ENCODE data around the gene ELF1.
A peak's percentile ranks its signal among the peaks of the same experiment; 100 is the strongest.
"Not testable (repeated sequence)": the region's sequence is repeated elsewhere in the genome, so short reads cannot be mapped to it uniquely, and the experiment has no call there.

The ELF1 gene

DNA sequence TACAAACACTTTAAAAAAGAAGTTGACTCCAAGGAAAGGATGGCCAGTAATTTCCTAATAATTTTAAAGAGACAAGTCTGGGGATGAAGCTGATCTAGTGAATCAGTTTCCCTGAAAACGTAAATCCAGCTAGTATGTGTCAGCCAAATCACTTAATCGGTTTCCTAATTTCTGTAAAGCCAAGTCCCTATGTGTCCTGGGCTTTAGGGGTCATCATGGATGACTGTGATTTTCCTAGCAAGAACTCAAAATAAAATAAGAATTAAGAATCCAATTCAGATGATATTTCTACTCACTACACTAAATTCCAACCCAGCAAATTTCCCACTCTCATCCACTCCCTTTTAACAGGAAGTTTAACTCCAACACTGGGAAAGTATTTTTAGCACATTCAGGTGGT is 35.9 kb downstream of the ELF1 start:
- no peak for DNase-seq (ENCODE audit: low read depth in 1 of 2, low spot score in 1 of 2)

DNA sequence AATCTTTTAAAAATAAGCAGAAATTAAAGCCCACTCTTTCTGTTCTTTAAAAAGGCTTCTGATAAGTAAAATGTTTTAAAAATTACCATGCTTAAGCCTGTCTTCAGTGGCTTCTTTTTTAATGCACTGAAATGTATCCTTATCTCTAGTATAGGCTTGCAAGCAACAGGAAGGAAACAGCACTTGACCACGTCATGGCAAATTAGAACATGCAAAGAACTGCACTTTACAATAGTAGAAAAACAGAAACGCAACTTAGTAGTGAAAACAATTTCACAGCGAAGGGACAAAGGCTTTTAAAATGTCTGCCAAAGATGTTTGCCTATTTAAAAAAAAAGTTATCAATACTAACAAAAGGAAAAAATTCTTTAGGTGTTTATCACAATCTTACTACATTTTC is 36.3 kb downstream of the ELF1 start:
- peak in 1 of 2 donors; percentile 65 for DNase-seq (ENCODE audit: low read depth in 1 of 2, low spot score in 1 of 2)

DNA sequence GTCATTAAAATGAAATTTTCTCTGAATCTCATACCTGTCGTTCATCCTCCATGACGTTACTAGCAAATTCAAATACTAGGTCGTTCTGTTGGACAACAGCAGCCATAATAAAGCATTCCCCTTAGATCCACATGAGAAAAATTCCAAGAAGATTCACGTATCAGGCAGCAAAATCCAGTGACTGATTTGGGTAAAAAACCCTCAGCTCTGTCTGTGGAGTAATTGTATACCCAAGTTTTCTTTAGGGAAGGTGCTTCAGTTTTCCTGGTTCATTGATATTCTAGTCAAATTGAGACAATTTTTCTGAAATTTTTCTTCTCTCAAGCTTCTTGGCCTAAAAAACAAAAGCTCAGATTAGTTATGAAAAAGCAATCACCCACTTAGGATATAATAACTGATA is 37.2 kb downstream of the ELF1 start:
- DNase-seq (ENCODE audit: low read depth in 1 of 2, low spot score in 1 of 2): no peak

DNA sequence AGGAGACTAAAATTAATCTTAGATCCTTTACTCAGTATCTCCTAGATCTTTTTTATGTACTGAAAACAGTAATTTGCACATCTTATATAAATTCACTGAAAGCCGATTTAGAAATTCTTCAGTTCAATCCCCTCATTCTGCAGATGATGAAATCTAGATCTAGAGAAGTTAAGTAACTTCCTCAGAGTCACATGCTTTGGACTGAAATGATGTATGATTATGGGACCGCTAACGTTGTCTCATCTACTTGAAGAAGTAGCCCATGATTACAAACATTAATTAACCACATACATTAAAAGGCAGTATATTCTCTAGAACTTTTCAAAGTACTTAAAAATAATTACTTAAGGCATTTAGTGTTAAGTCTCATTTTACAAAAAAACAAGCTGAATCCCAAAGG is 37.8 kb downstream of the ELF1 start:
- no peak for DNase-seq (ENCODE audit: low read depth in 1 of 2, low spot score in 1 of 2)

DNA sequence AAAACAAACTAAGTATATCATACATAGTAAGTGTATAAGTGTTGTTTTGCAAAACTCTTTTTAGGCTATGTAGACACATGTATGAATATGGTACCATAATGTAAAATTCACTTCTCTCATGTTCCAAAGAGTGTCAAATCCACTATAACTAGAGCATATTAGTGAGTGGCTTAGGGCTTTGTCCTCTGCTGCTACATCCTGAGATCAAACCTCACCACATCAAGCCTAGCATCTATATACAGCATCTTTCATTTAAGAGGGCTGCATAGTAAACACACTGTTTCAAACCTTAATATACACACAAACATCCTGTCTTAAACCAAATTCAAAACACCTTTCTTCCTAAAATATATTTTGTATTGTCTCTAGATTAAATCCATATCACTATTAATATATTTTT is 38.7 kb downstream of the ELF1 start:
- no peak for DNase-seq (ENCODE audit: low read depth in 1 of 2, low spot score in 1 of 2)

DNA sequence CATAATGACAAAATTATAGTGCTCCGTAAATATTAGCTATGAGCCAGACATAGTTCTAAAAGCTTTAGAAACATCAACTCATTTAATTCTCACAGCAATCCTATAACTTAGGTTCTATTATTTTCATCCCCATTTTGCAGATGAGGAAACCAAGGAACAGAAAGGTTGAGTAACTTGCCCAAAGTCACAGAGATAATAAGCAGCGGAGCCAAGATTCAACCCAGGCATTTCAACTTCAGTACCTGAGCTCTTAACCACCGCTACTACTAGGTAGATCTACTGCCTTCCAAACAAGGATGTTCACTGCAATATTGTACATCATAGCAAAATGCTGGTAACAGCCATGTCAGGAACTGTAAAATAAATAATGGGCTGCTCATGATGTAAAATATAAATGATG is 39.9 kb downstream of the ELF1 start:
- DNase-seq (ENCODE audit: low read depth in 1 of 2, low spot score in 1 of 2): no peak

DNA sequence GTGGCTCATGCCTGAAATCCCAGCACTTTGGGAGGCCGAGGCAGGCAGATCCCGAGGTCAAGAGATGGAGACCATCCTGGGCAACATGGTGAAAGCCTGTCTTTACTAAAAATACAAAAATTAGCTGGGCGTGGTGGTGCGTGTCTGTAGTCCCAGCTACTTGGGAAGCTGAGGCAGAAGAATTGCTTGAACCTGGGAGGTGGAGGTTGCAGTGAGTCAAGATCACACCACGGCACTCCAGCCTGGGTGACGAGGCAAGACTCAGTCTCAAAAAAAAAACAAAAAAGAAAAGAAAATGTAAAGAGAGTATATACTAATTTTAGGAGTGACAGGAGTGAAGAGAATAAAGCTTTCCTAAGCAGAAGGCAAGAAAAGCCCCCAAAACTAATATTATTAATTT is 41.0 kb downstream of the ELF1 start:
- DNase-seq (ENCODE audit: low read depth in 1 of 2, low spot score in 1 of 2): not testable (repeated sequence)

DNA sequence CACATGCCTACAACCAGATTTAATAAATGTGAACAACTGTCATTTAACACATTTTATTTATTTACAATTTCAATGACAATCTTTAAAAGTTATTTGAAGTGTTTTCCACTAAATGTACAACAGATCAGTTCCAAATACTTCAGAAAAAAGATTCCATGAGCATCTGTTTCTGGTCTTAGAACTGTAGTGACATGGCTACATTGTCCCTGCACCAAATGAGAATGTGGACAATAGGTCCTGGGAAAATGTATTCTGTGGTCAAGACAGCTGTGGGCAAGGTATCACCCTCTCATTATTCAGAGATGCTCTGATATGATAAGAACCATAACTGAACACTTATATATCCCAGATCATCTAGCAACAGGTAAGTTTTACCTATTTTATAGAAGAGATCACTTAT is 43.7 kb downstream of the ELF1 start:
- DNase-seq (ENCODE audit: low read depth in 1 of 2, low spot score in 1 of 2): no peak

DNA sequence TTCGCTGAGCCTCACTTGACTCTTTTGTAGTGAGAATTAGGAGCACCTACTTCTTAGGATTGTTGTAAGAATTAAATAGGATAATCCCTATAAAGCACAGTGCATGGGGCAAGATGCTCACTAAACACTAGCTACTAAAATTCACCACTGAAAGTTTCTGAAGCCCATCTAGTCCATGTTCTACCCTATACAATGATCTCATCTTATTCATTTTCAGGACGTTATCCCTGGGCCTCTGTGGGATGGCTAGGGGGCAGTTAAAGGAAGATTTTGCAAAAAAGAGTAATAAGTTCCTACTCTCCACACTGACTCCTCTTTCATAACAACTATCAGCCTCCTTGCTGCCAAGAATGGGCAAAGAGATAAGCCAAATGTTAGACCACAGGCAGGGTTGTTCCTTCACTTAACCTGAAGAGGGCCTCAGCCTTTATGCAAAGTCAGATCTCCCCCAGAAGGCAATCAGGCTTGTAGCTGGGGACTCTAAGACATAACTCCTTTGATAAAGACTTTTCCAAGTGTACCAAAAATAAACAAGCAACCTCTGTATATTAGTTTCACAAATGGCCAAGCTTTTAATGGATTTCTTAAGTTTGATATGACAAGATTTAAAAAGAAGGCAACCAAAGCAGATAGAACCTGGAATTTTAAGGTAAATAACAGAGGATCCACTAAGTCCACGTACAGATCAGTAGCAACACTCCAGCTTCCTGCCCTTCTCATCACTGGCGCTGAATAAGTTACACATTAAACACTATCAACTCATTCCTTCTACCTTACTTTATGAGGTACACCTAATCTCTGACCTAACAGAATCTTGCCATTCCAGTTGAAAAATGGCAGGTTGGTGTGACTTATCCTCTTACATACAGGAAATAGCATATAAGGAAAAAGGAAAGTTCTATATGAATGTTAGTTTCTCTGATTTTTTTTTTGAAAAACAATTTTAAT is 44.4 kb downstream of the ELF1 start:
- peak in 1 of 2 donors; percentile 33 for DNase-seq (ENCODE audit: low read depth in 1 of 2, low spot score in 1 of 2)

DNA sequence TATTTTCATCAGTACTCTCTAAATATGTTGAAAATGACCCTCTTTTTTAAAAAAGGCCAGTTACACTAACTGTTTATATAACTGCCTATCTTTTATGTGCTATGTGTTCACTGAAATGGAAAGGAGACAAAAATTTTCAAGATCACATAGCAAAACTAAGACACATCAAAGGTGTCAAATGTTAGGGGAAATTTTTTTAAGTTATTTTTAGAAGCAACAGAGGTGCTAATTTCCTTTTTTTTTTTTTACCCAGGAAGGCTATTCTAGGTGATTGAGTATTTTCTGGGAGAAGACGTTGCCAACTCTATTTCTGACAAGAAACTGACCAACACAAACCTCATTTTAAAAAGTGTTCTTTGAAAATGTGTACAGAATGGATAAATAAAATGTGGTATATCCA is 45.7 kb downstream of the ELF1 start:
- no peak for DNase-seq (ENCODE audit: low read depth in 1 of 2, low spot score in 1 of 2)

DNA sequence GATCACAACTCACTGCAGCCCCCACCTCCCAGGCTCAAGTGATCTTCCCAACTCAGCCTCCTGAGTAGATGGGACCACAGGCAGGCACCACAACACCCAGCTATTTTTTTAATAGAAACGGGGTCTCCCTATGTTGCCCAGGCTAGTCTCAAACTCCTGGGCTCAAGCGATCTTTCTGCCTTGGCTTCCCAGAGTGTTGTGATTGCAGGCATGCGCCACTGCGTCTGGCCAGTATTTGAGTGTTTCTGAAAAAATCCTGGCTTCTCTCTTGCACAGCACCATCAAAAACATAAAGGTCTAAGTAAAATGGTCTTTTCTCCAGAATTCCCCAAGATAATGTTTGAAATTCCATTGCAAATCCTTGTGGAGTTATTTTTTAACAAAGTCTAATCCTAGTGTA is 47.8 kb downstream of the ELF1 start:
- DNase-seq (ENCODE audit: low read depth in 1 of 2, low spot score in 1 of 2): no peak

DNA sequence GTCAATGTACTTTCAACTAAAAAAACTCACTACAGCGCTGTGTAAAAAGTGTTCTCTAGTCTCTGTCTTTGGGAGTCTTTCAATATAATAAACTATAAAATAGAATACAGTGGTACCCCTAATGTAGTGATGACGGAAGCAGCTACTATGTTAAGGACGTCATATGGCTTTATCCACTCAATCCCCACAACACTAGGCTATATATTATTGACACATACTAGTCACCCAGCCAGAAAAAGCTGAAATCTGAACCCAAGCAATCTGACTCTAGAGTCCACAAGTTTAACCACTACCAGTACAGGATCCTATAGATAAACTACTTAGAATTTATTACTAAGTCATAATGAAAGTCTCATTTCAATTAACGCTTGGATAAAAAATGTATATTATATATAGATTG is 48.3 kb downstream of the ELF1 start:
- no peak for DNase-seq (ENCODE audit: low read depth in 1 of 2, low spot score in 1 of 2)

DNA sequence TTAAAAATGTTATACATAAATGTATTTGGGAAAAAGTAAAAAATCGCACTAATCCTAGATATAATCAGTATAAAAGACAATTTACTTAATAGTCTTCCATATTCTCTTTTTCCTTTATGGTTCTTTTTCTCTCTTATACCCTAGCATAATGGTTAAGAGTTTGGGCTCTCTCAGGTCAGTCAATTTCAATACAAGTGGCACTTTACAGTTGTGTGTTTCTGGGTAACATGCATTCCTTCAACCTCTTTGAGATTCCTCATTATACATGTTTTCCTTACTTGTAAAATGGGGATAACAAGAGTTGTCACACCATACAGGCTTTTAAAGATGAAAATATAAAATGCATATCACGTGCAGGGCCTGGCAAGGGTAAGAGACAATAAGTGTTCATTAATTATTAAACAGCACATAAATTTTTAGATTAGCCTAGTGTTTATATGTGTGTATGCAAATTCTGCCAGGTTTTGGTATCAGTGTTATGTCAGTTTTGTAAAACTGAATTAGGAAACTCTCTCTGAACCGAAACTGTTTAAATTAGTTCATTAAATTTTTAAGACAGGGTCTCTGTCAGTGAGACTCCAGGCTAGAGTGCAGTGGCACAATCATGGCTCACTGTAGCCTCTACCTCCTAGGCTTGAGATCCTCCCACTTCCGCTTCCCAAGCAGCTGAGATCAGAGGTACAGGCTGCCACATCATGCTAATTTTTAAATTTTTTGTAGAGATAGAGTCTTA is 49.8 kb downstream of the ELF1 start:
- no peak for DNase-seq (ENCODE audit: low read depth in 1 of 2, low spot score in 1 of 2)

DNA sequence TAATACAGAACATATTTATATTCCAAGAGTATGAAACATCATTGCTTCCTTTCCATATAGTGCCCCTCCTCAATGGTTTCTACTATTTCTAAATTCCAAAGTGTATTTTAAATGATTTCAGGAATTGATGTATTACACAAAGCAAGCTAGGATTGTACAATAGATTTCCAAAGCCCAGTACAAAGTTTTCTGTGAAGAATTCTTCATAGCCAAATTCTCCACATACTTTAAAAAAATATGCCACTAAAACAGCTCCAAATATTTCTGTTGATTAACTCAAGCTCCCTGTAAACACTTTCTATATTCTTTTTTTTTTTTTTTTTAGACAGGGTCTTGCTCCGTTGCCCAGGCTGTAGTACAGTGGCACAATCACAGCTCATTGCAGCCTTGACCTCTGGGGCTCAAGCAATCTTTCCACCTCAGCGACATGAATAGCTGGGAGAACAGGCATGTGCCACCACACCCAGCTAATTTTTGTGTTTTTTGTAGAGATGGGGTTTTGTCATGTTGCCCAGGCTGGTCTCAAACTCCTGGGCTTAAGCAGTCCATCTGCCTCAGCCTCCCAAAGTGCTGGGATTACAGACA is 50.6 kb downstream of the ELF1 start:
- DNase-seq (ENCODE audit: low read depth in 1 of 2, low spot score in 1 of 2): no peak

DNA sequence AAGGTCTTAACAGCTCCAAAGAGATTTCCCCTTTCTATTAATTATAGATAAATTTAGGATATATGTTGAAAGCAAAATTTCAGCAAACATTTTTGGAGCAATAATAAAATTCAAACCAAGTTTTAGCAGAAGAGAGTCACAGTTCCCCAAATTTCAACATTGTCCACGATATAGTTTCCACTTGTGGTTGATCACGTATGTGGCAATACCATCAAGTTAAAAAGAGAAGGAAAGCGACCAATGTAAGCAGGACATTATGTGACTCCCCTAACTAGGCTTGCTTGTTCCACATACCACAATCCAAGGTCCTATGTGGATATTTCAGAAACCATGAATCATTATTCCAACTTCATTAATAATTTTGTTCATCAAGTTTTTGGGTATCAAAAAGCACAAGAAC is 52.8 kb downstream of the ELF1 start:
- DNase-seq (ENCODE audit: low read depth in 1 of 2, low spot score in 1 of 2): no peak

DNA sequence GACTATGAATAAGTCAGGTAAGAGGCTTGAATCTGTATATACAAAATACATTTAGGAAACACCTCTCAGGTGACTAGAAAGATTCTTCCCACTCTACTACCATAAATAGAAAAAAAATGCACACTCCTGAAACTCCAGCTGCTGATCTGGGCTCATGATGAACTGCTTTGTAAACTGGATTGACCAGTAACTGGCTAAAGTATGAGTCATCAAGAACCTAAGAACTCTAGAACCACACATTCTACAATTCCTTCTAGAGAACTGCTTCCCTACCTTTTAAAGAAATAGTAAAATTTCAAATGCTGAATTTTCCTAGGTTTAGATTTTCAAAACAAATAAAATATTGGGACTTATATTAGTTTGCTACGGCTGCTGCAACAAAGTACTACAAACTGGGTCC is 55.2 kb downstream of the ELF1 start:
- no peak for DNase-seq (ENCODE audit: low read depth in 1 of 2, low spot score in 1 of 2)

DNA sequence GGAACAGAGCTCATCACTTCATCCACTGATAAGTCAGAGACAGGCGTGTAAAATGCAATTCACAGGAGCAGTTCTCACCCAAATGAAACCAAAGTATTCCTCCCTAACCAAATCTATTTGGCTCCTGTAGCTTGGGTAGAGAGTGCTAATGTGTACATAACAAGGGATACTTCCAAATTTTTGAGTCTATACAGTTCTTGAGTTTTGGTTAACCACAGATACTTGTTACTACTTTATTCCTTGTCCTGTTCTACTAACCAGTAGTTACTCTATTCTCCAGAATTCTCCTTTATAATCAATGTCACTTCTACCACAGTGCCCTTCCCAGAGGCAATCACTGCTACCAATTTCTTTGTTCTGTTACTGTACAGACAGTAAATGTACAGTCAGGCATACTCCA is 57.3 kb downstream of the ELF1 start:
- DNase-seq (ENCODE audit: low read depth in 1 of 2, low spot score in 1 of 2): no peak

DNA sequence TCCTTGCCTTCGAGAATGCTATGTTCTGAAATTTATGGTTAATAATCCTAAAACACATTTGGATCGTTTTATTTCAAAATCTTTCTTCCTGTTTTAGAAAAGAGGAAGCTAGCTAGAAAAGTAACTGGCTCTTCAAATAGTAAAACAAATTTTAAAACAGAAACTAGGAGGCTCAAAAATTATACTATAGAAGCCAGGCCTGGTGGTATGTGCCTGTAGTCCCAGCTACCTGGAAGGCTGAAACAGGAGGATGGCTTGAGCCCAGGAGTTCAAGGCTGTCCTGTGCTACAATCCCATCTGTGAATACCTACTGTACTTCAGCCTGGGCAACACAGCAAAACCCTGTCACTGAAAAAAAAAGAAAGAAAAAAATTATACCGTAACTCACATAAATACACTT is 57.9 kb downstream of the ELF1 start:
- DNase-seq (ENCODE audit: low read depth in 1 of 2, low spot score in 1 of 2): no peak

DNA sequence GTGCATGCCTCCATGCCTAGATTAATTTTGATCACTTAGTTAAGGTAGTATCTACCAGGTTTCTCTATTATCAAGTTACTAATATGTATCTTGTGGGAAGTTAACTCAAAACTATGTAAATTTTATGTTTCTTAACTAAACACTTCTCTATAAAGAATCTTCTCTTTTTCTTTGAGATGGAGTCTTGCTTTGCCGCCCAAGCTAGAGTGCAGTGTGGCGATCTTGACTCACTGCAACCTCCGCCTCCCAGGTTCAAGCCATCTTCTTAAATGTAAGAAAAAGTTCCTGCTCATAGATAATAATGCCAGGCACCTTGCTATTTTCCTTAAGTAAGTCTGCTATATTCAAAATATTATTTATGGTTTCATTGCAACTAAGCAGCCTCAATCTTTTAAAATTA is 58.4 kb downstream of the ELF1 start:
- no peak for DNase-seq (ENCODE audit: low read depth in 1 of 2, low spot score in 1 of 2)

DNA sequence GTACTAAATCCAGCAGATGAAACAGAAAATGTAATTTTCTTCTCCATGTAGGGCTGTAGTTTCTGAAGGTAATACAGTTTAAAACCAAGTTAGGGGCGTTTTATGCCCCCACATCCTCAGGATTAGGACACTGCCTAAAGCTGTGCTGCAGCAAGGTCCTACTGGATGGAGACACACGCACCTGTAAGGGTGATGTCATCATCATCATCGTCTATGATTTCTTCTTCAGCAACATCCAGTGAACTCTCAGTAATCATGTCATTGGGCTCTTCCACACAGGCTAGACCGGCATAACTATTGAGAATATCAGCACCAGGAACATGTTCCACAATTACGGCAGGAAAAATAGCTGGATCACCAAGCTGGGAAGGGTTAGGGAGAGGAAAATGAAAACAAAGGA is 60.5 kb downstream of the ELF1 start:
- DNase-seq (ENCODE audit: low read depth in 1 of 2, low spot score in 1 of 2): no peak

DNA sequence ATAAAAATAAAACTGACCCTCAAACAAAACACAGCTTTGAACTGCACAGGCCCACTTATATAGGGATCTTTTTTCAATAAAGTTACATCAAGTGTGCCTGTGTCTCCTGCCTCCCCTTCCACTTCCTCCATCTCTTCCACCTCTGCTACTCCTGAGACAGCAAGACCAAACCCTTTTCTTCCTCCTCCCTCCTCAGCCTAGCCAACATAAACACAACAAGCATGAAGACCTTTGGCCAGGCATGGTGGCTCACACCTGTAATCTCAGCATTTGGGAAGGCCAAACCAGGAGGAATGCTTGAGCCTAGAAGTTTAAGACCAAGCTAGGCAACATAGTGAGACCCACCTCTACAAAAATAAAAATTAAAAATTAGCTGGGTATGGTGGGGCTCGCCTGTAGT is 72.6 kb downstream of the ELF1 start:
- DNase-seq (ENCODE audit: low read depth in 1 of 2, low spot score in 1 of 2): no peak

DNA sequence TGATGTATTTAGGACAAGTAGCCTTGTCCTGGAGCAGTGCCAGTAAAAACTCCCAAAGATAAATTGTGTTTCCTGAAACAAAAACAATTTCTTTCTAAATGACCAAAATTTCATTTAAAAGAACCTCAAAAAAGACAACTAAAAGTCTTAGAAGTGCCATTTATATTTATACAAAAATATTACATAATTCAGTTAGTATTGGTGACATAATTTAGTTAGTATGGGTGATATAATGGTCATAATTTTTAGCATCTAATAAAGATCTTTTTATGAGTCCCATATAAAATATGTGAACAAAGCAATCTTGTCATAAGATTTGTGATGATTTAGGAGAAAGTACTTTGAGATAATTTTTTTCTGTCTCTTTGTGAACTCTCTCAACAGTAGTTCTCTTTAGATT is 76.0 kb downstream of the ELF1 start:
- no peak for DNase-seq (ENCODE audit: low read depth in 1 of 2, low spot score in 1 of 2)
